Ovary (tissue), 9 donors: ENCODE measurements around the gene LMO7. TPM values are rescaled to one million over a fixed set of nuclear protein-coding genes. Genes with fewer than 3 reads are reported as not detected.

ENCODE experiments used
- DNase-seq, 5 donors: peaks; one replicate each; pipeline ENCODE4 v3.0.0-alpha.2; 2019 to 2020
- H3K27ac ChIP-seq, 2 donors: fragments of 200-600 bp; one replicate each; pipeline versions ENCODE4 v1.5.1 to v1.8.0; 2019 to 2022
- H3K27me3 ChIP-seq: fragments of 200-600 bp; one replicate; pipeline ENCODE4 v1.8.0; 2022
- H3K36me3 ChIP-seq: fragments of 200-600 bp; sonication (generic); one replicate; pipeline ENCODE4 v1.5.1; 2019
- H3K4me1 ChIP-seq: one replicate; pipeline ENCODE4 v1.8.1; 2013; ENCODE audit warnings: mild to moderate bottlenecking, moderate library complexity; ENCODE audit not compliant: insufficient read depth
- H3K4me3 ChIP-seq: fragments of 200-600 bp; sonication (generic); one replicate; pipeline ENCODE4 v1.5.1; 2017
- H3K9me3 ChIP-seq, 2 donors: fragments of 200-600 bp in 1 of 2; sonication (generic) in 1 of 2; one replicate each; pipeline versions ENCODE4 v1.5.1 to v1.8.1; 2013 to 2019; ENCODE audit warnings: mild to moderate bottlenecking in 1 of 2, moderate library complexity in 1 of 2
- EP300 ChIP-seq: sonication (generic); formaldehyde crosslinking; IDR thresholded peaks from one replicate; pipeline ENCODE4 v1.6.1; 2017; ENCODE audit warnings: antibody characterized with exemption
- POLR2A ChIP-seq: fragments of 450-650 bp; IDR thresholded peaks from one replicate; pipeline ENCODE4 v1.6.1; 2017; ENCODE audit warnings: antibody characterized with exemption, mild to moderate bottlenecking, moderate library complexity
- WGBS, 3 donors: extraction: QIAGEN DNeasy Blood & Tissue Kit in 1 of 3; methylation state at CpG; one replicate each; pipeline versions ENCODE4 v1.1.5 to v1.1.7; 2013 to 2017; 5-methylcytosine and 5-hydroxymethylcytosine counted together
- intact Hi-C, 4 donors: fragments of 100-400 bp; cut with DNase I; formaldehyde crosslinking; loops; one replicate each; pipeline versions ENCODE4 v1.11.0 to v1.15.1; 2022 to 2023
- polyA plus RNA-seq, 2 donors: library from polyadenylated mRNA; stranded (reverse); fragments of 200-250 nt in 1 of 2; fragments of 350-450 nt in 1 of 2; fragmentation: Illumina TruSeq in 1 of 2; extraction: RNeasy Lipid Tissue Mini Kit (QIAGEN cat#74804) in 1 of 2; gene quantifications; one replicate each; pipeline ENCODE4 v1.2.3, GENCODE V29; 2013 to 2014
- total RNA-seq, 7 donors: library from RNA; depleted of rRNA in 2 of 7; stranded (reverse); fragments of >200 nt in 2 of 7; fragmentation: NEBNext Ultra II Directional in 3 of 7; extraction: Animal tissue kit (Norgen Biotek cat#: 25700) in 3 of 7; gene quantifications; one replicate each; pipeline versions ENCODE4 v1.1.0 to v1.2.4, GENCODE V29; 2016 to 2023
- TF ChIP-seq, protein P1 (sequence below), 3 donors: fragments of 450-650 bp in 2 of 3; fragments of 200-600 bp in 1 of 3; IDR thresholded peaks; one replicate each; pipeline versions ENCODE4 v1.5.1 to v1.8.0; 2016 to 2022; ENCODE audit warnings: antibody characterized with exemption in 3 of 3, mild to moderate bottlenecking in 1 of 3
- donor health status: DM: no; HTN: no; CAD: no; lungs with moderate emphysema.
- donor health status: DM: no; HTN: no; CAD: no.
- donor health status: Bipolar disorder and iron deficiency.
- donor health status: DM: yes; HTN: yes; CAD: no.
- donor health status: DM: no; HTN: no; CAD: no.
- donor health status: DM: yes; HTN: yes; CAD: no.

LMO7 gene
- total and polyA plus RNA-seq, 9 donors: 9.6 to 60.7 (median 20.1) TPM

DNA sequence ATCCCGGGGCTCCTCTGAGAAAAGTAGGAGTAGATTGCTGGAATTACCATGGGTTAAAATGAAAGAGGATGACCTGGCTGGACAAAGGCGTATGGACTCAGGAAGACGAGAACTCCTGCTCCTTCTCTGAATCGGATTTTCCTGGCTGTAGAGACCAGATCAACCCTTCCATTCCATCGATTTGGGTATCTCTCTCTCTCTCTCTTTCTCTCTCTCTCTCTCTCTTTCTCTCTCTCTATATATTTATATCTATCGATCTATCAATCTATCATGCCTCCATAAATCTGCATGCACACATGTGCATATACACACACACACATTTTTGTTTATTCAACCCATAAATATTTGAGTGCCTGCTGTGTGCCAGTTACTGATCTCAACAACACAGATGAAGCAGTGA lies 234.9 kb downstream of the LMO7 start:
- Histone ChIP-seq H3K27me3 (no peaks in the 10 kb centered on the region), H3K27ac (no peak overlapping the region), H3K4me1 (peaks cover 2% of the 10 kb centered on the region), H3K9me3 (no peaks in the 10 kb centered on the region), H3K36me3 (no peaks in the 10 kb centered on the region), H3K4me3 (no peak overlapping the region)
- intact Hi-C loops: loop anchor here (5.0 to 10.0 kb wide), 6 partner anchors 176 to 1114 kb away; no protein-coding TSS in a partner anchor
- DNase-seq: no peak
- 82 to 93% (median 91%) methylated on average over 6 of the region's 6 CpGs for WGBS, 3 donors
- TF ChIP-seq EP300 (no peak), POLR2A (no peak)
- TF ChIP-seq, protein P1, sequence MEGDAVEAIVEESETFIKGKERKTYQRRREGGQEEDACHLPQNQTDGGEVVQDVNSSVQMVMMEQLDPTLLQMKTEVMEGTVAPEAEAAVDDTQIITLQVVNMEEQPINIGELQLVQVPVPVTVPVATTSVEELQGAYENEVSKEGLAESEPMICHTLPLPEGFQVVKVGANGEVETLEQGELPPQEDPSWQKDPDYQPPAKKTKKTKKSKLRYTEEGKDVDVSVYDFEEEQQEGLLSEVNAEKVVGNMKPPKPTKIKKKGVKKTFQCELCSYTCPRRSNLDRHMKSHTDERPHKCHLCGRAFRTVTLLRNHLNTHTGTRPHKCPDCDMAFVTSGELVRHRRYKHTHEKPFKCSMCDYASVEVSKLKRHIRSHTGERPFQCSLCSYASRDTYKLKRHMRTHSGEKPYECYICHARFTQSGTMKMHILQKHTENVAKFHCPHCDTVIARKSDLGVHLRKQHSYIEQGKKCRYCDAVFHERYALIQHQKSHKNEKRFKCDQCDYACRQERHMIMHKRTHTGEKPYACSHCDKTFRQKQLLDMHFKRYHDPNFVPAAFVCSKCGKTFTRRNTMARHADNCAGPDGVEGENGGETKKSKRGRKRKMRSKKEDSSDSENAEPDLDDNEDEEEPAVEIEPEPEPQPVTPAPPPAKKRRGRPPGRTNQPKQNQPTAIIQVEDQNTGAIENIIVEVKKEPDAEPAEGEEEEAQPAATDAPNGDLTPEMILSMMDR (IDR thresholded peaks at IDR 0.05): no peak

DNA sequence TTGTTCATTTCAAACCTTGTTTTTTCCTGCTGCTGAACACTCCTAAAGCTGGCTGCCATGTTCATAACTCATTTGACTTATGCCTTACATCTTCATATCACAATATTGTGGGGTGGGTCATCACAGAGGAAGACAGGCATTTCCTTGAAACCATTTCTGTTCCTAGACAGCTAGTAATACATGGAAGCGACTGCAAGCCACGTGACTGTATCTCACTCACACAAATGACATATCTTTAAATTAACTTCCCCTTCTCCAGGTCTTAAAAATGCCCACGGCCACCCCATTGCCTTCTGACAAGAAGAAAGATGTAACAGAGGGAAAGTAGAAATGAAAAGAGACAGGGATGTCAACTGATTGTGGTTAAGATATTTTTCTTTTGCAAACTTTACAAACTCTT lies 236.8 kb downstream of the LMO7 start:
- 84 to 92% (median 87%) methylated on average over 3 of the region's 3 CpGs for WGBS, 3 donors
- no peak for DNase-seq
- Histone ChIP-seq H3K9me3 (no peaks in the 10 kb centered on the region), H3K27ac (no peak overlapping the region), H3K4me3 (no peak overlapping the region), H3K27me3 (no peaks in the 10 kb centered on the region), H3K4me1 (peaks cover 2% of the 10 kb centered on the region), H3K36me3 (no peaks in the 10 kb centered on the region)
- TF ChIP-seq POLR2A: no peak
- TF ChIP-seq EP300: no peak
- TF ChIP-seq, protein P1 (IDR thresholded peaks at IDR 0.05): no peak
- intact Hi-C loops: loop anchor here (5.0 to 10.0 kb wide), 6 partner anchors 178 to 1112 kb away; no protein-coding TSS in a partner anchor

DNA sequence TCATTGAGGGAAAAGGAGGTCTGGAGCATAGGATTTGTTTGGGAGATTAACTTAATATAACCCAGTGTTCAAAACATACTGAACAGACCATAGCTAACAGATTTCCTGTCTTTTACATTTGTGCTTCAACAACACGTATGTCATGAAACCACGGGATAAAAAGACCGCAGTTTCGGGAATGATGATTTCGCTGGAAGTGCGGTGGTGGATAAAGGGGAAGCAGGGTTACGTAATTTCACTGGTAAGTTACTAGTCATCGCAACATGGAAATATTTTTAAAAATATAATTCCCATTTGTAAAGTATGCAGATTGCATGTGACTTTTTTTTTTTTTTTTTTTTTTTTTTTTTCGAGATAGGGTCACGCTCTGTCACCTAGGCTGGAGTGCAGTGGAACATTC lies 237.4 kb downstream of the LMO7 start:
- Histone ChIP-seq H3K36me3 (no peaks in the 10 kb centered on the region), H3K9me3 (no peaks in the 10 kb centered on the region), H3K4me3 (no peak overlapping the region), H3K27me3 (no peaks in the 10 kb centered on the region), H3K27ac (no peak overlapping the region), H3K4me1 (peaks cover 2% of the 10 kb centered on the region)
- intact Hi-C loops: loop anchor here (5.0 to 10.0 kb wide), 6 partner anchors 179 to 1111 kb away; no protein-coding TSS in a partner anchor
- TF ChIP-seq POLR2A: no peak
- TF ChIP-seq EP300: no peak
- TF ChIP-seq, protein P1 (IDR thresholded peaks at IDR 0.05): no peak
- no peak for DNase-seq
- WGBS, 3 donors: 92 to 98% (median 95%) methylated on average over 10 of the region's 10 CpGs

DNA sequence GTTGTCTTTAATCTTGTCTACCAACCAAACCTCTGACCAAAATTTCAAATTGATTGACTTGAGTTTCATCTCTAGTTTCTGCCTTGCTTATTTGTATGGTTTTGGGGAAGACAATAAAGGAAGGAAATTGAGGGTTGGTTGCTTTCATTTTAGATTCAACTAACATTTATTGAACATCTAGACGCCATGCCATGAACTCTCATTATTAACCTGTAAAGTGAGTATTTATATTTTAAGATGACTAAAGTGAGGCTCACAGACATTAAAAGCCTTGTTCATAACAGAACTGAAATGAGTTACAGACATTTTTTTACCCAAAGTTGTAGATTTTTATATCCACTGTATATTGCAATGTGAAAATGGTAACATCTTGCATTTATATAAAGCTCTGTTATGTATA lies 239.3 kb downstream of the LMO7 start:
- WGBS, 3 donors: 96 to 98% (median 96%) methylated on average over 1 of the region's 1 CpG
- intact Hi-C loops: loop anchor here (5.0 to 10.0 kb wide), 6 partner anchors 178 to 1109 kb away; no protein-coding TSS in a partner anchor
- H3K9me3 ChIP-seq: no peaks in the 10 kb centered on the region
- TF ChIP-seq, protein P1 (IDR thresholded peaks at IDR 0.05): no peak
- TF ChIP-seq POLR2A (no peak), EP300 (no peak)
- DNase-seq: no peak
- no peak overlapping the region for H3K4me3 ChIP-seq
- no peaks in the 10 kb centered on the region for H3K27me3 ChIP-seq
- H3K27ac ChIP-seq: no peak overlapping the region
- H3K4me1 ChIP-seq: no peaks in the 10 kb centered on the region
- no peaks in the 10 kb centered on the region for H3K36me3 ChIP-seq
